ENCODE data around the gene VSTM2L.

Gene VSTM2L

DNA sequence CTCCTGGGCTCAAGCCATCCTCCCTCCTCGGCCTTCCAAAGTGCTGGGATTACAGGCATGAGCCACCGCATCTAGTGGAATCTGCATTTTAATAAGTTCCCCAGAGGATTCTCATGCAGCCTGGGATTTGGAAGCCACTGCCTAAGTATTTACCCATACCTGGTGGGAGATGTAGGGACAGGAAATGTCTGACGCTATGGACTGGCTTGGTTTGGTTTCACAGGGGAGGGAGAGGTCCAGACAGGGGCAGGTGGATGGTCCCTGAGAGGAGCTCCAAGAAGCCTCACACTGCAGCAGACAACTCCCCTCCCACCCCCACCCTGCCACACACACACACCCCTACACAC lies 4.4 kb downstream of the VSTM2L start:
- TF ChIP-seq, protein P1, sequence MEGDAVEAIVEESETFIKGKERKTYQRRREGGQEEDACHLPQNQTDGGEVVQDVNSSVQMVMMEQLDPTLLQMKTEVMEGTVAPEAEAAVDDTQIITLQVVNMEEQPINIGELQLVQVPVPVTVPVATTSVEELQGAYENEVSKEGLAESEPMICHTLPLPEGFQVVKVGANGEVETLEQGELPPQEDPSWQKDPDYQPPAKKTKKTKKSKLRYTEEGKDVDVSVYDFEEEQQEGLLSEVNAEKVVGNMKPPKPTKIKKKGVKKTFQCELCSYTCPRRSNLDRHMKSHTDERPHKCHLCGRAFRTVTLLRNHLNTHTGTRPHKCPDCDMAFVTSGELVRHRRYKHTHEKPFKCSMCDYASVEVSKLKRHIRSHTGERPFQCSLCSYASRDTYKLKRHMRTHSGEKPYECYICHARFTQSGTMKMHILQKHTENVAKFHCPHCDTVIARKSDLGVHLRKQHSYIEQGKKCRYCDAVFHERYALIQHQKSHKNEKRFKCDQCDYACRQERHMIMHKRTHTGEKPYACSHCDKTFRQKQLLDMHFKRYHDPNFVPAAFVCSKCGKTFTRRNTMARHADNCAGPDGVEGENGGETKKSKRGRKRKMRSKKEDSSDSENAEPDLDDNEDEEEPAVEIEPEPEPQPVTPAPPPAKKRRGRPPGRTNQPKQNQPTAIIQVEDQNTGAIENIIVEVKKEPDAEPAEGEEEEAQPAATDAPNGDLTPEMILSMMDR (IDR thresholded peaks at IDR 0.05; ENCODE audit: low read depth, low read length) = no peak
- no peak overlapping the region for H3K4me3 ChIP-seq (replicated peaks in 1 of 2; ENCODE audit: low read depth in 2 of 2, low read length in 2 of 2)
- DNase-seq (ENCODE audit: low read depth in 2 of 2) = no peak

DNA sequence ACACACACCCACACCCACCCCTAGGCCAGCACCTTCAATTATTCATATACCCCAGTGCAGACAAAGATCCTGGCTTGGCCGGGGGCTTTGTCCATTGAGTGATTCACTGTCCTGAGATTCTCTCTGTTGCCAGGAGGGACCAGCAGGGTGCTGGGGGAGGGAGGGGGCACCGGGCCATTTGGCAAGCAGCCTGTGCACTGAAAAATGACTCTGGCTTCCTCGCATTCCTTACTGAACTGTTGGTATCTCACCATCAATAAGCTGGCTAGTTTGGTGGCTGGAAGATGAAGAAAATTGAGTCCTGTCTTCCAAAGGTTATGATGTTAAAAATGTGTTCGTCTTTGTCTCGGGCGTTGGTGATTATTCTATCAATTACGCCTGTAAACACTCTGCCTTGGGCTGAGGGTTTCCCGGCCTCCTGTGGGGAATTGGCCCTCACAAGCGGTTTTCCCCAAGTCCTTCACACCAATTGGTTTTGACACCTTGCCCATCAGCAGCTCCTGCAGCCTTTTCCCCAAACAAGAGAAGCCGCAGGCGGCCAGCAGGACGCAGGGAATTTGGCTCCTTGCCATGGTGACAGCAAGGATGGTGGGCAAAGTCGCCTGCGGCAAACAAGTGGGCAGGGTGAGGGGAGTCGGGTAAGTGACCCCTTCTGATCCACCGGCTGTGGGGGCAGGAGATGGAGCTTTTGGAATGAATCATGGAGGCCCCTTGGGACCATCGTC lies 4.9 kb downstream of the VSTM2L start:
- peak; percentile 78 to 81 for DNase-seq (ENCODE audit: low read depth in 2 of 2)
- TF ChIP-seq, protein P1 (IDR thresholded peaks at IDR 0.05; ENCODE audit: low read depth, low read length) = no peak
- no peak overlapping the region for H3K4me3 ChIP-seq (replicated peaks in 1 of 2; ENCODE audit: low read depth in 2 of 2, low read length in 2 of 2)

DNA sequence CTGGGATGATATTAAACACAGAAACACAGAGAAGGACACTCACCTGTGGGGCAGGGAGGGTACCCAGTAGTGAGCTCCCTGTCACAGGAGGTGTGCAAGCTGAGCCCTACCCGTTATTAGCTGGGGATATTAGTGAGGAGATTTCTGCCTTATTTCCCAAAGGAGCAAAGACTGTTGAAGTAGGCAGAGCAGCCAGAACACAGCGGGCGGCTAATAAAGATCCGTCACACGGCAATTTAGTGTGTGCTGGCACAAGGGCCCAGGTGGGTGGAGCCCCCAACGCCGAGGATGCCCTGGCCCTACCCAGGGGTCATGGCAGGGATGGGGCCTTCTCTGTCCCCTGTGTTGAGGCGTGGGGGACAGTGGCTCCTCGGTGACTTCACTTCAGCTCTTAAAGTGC lies 8.3 kb downstream of the VSTM2L start:
- no peak overlapping the region for H3K4me3 ChIP-seq (replicated peaks in 1 of 2; ENCODE audit: low read depth in 2 of 2, low read length in 2 of 2)
- TF ChIP-seq, protein P1 (IDR thresholded peaks at IDR 0.05; ENCODE audit: low read depth, low read length) = no peak
- DNase-seq (ENCODE audit: low read depth in 2 of 2) = no peak

DNA sequence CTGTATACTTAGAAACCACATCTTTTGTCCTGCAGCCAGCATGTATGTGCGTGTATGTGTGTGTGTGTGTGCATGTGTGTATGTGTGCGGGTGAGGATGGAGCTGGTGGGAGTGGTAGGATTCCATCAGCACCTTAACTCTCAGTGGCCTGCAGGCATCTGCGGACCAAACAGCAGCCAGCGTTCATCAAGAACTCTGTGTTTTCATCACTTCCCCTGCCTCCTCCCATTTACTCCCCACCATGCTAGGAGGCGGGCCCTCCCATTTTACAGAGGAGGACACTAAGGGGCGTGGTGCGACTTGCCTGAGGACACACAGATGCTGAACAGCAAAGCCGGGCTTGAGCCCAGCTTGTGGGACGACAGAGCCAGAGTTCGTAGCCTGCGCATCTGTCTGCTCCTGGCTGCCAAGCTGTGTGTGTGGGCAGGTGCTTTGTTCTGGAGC lies 8.9 kb downstream of the VSTM2L start:
- H3K4me3 ChIP-seq (replicated peaks in 1 of 2; ENCODE audit: low read depth in 2 of 2, low read length in 2 of 2) = no peak overlapping the region
- TF ChIP-seq, protein P1 (IDR thresholded peaks at IDR 0.05; ENCODE audit: low read depth, low read length) = no peak
- DNase-seq (ENCODE audit: low read depth in 2 of 2) = peak; percentile 40 to 61

DNA sequence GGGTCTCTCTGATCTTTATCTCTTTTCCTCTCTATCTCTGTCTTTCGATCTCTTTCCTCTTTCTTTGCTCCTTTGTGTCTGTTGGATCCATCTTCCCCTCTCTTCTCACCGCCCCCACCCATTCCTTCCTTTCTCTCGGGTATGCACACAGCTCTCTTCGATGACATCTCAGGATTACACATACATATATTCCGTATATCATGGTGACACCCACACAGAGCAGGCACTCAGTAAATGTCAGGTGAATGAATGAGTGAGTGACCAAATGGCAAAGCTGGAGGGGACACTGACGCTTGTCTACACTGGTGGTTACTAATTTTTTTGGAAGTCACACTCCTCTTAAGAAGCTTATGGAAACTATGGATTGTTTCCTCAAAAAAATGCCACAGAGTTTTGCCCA lies 9.9 kb downstream of the VSTM2L start:
- TF ChIP-seq, protein P1 (IDR thresholded peaks at IDR 0.05; ENCODE audit: low read depth, low read length) = no peak
- DNase-seq (ENCODE audit: low read depth in 2 of 2) = no peak

DNA sequence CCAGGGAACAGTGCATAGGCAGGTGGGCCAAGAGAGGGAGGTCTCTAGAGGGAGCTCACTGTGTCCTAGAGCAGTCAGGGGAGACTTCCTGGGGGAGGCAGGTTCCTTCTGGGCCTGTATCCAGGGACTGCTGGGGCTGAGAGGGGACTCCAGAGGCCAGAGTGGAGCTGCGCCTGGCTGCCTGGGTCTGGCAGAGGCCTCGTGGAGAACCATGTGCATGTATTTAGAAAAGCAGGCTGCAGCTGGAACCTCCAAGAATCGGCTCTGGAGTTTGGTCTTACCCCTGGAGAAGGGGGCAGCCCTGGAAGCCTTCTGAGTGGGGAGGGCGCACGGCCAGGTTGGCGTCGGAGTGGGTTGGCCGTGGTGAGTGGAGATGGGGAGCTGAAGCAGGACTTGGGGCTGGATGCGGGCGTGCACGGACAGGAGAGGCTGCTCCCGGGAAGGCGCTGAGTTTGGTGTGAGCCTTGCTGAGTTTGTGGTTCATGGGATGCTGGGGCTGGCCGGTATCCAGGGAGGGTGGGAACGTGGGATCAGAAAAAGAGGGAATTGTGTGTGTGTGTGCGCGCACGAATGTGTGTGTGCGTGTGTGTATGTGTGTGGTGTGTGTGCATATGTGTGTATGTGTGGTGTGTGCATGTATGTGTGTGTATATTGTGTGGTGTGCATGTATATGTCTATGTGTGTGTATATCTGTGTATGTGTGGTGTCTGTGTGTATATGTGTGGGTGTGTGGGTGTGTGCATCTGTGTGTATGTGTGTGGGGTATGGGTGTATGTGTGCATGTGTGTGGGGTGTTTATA lies 10.8 kb downstream of the VSTM2L start:
- no peak for DNase-seq (ENCODE audit: low read depth in 2 of 2)
- TF ChIP-seq, protein P1 (IDR thresholded peaks at IDR 0.05; ENCODE audit: low read depth, low read length) = no peak
- H3K4me3 ChIP-seq (replicated peaks in 1 of 2; ENCODE audit: low read depth in 2 of 2, low read length in 2 of 2) = no peak overlapping the region

More for the DNA sequence above, 9.9 kb downstream of the VSTM2L start:
- no peak overlapping the region for H3K4me3 ChIP-seq (replicated peaks in 1 of 2; ENCODE audit: low read depth in 2 of 2, low read length in 2 of 2)

Data from cardiac fibroblast (primary cell).